Progenitor cell of endocrine pancreas (in vitro differentiated cells): ENCODE results near the gene FBXO30. TPM values are rescaled to one million over a fixed set of nuclear protein-coding genes. Genes with fewer than 3 reads are reported as not detected.

Experiments used
- DNase-seq: peaks from one replicate; pipeline ENCODE4 v3.0.0; 2021; ENCODE audit warnings: low spot score; ENCODE audit not compliant: unreplicated experiment
- H3K27ac Mint-ChIP-seq: 2 replicates; pipeline ENCODE4 v1.8.0; 2021; ENCODE audit warnings: mild to moderate bottlenecking, moderate library complexity, mixed read lengths
- H3K27me3 Mint-ChIP-seq: 2 replicates; pipeline ENCODE4 v1.8.0; 2021; ENCODE audit warnings: mixed read lengths
- H3K36me3 Mint-ChIP-seq: 2 replicates; pipeline ENCODE4 v1.8.0; 2022; ENCODE audit warnings: mixed read lengths; ENCODE audit not compliant: insufficient read depth
- H3K4me1 Mint-ChIP-seq: 2 replicates; pipeline ENCODE4 v1.8.0; 2021; ENCODE audit warnings: low read depth, mixed read lengths
- H3K4me3 Mint-ChIP-seq: 2 replicates; pipeline ENCODE4 v1.8.0; 2021; ENCODE audit warnings: low read depth, mild to moderate bottlenecking, moderate library complexity, mixed read lengths
- H3K9me3 Mint-ChIP-seq: 2 replicates; pipeline ENCODE4 v1.8.0; 2021; ENCODE audit warnings: low read depth, mixed read lengths
- long read RNA-seq: library from polyadenylated mRNA; unstranded; transcript quantifications from one replicate; pipeline ENCODE4 v2.0.0, GENCODE V29; 2020
- total RNA-seq: library from RNA; stranded (reverse); gene quantifications from 2 replicates; pipeline ENCODE4 v1.2.1, GENCODE V29; 2021
- TF ChIP-seq, protein P1 (sequence below): fragments of 200-600 bp; sonication (generic); IDR thresholded peaks from one replicate; pipeline ENCODE4 v1.5.0; 2021; ENCODE audit warnings: antibody characterized with exemption, mild to moderate bottlenecking; ENCODE audit not compliant: unreplicated experiment

Gene FBXO30
- total RNA-seq: 13.1 and 13.3 TPM in 2 replicates
- long read RNA-seq, full-length matches to known transcripts: 4 of 9 reads
- long read RNA-seq, partial matches to known transcripts: 3 of 9 reads
- long read RNA-seq, other reads (novel, unspliced or antisense): 2 of 9 reads

DNA sequence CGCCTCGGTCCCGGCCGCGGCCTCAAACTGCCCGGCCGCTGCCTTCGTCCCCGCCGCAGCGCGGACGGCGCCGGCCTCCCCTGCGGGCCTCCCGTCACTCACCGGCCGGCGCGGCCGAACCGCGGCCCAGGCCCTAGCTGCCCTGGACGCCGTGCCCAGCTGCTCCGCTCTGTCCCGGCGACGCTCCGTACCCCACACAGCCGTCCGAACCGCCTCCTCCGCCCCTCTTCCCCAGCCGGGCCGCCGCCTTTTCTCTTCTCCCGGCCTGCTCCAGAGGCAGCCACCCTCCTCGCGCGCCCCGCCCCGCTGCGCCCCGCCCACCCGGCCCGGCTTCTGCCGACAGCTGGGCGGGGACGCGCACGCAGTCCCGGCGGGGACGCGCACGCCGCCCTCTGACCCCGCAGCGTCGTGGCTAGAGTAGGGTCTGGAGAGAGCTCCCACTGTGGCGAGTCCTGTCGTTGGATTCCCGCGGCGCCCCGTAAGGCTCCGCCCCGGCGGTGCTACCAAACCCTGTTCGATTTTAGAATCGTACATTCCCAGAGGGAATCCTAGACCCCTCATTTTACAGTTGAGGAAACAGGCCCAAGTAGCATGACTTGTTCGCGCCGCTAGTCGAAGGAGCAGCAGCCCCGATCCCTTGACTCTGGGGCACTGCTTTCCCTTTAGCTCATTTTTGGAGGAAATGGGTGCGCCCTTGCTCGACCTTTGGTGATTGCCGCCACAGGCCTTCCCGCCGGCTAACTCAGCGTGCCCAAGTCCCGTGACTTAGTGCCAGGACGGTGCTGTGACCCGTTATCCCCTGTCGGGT, at the start of gene FBXO30:
Gene FBXO30, minus strand, starts transcription at position 295 of the 808 bp plus-strand sequence. CDS start 8,390 bp downstream, outside the sequence.
- H3K36me3 Mint-ChIP-seq: peaks cover 1% of the 10 kb centered on the region
- peak within 1 kb of the TSS; percentile 94 for H3K4me3 Mint-ChIP-seq
- peaks cover 28% of the 10 kb centered on the region for H3K4me1 Mint-ChIP-seq
- H3K9me3 Mint-ChIP-seq: no peaks in the 10 kb centered on the region
- TF ChIP-seq, protein P1, sequence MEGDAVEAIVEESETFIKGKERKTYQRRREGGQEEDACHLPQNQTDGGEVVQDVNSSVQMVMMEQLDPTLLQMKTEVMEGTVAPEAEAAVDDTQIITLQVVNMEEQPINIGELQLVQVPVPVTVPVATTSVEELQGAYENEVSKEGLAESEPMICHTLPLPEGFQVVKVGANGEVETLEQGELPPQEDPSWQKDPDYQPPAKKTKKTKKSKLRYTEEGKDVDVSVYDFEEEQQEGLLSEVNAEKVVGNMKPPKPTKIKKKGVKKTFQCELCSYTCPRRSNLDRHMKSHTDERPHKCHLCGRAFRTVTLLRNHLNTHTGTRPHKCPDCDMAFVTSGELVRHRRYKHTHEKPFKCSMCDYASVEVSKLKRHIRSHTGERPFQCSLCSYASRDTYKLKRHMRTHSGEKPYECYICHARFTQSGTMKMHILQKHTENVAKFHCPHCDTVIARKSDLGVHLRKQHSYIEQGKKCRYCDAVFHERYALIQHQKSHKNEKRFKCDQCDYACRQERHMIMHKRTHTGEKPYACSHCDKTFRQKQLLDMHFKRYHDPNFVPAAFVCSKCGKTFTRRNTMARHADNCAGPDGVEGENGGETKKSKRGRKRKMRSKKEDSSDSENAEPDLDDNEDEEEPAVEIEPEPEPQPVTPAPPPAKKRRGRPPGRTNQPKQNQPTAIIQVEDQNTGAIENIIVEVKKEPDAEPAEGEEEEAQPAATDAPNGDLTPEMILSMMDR: peak; percentile 19
- peak; percentile 87 for DNase-seq
- H3K27me3 Mint-ChIP-seq: no peaks in the 10 kb centered on the region
- H3K27ac Mint-ChIP-seq: peak within 1 kb of the TSS; percentile 98

GRCh38 chr6:145863988-145864616, 49.5 kb upstream of the FBXO30 start:
- H3K27ac Mint-ChIP-seq: no peak overlapping the region
- peaks cover 12% of the 10 kb centered on the region for H3K4me1 Mint-ChIP-seq
- TF ChIP-seq, protein P1: no peak
- no peak overlapping the region for H3K4me3 Mint-ChIP-seq
- H3K36me3 Mint-ChIP-seq: peaks cover 13% of the 10 kb centered on the region
- H3K27me3 Mint-ChIP-seq: no peaks in the 10 kb centered on the region
- DNase-seq: no peak
- peaks cover 12% of the 10 kb centered on the region for H3K9me3 Mint-ChIP-seq

GRCh38 chr6:145863366-145863765, 48.8 kb upstream of the FBXO30 start:
- TF ChIP-seq, protein P1: no peak
- Mint-ChIP-seq H3K4me1 (peaks cover 12% of the 10 kb centered on the region), H3K4me3 (no peak overlapping the region), H3K27me3 (no peaks in the 10 kb centered on the region), H3K36me3 (peaks cover 13% of the 10 kb centered on the region), H3K27ac (no peak overlapping the region), H3K9me3 (peaks cover 12% of the 10 kb centered on the region)
- DNase-seq: no peak

GRCh38 chr6:145860562-145860961, 46.0 kb upstream of the FBXO30 start:
- TF ChIP-seq, protein P1: no peak
- Mint-ChIP-seq H3K27me3 (no peaks in the 10 kb centered on the region), H3K4me3 (no peak overlapping the region), H3K27ac (no peak overlapping the region), H3K9me3 (peaks cover 12% of the 10 kb centered on the region), H3K36me3 (peaks cover 13% of the 10 kb centered on the region), H3K4me1 (no peaks in the 10 kb centered on the region)
- no peak for DNase-seq

GRCh38 chr6:145850671-145851070, 36.1 kb upstream of the FBXO30 start:
- no peaks in the 10 kb centered on the region for H3K9me3 Mint-ChIP-seq
- no peak overlapping the region for H3K27ac Mint-ChIP-seq
- H3K36me3 Mint-ChIP-seq: peaks cover 3% of the 10 kb centered on the region
- no peak for DNase-seq
- no peaks in the 10 kb centered on the region for H3K27me3 Mint-ChIP-seq
- no peak overlapping the region for H3K4me3 Mint-ChIP-seq
- TF ChIP-seq, protein P1: no peak
- H3K4me1 Mint-ChIP-seq: no peaks in the 10 kb centered on the region
